KMS-11 (cell line): ENCODE data around the gene ZNF275.
"Not testable (repeated sequence)": the region's sequence is repeated elsewhere in the genome, so short reads cannot be mapped to it uniquely, and the experiment has no call there.

ENCODE experiments used
- H2AFZ ChIP-seq: fragments of 200-600 bp; sonication (generic); 2 replicates; pipeline ENCODE4 v1.6.1; 2016; ENCODE audit warnings: antibody characterized with exemption, mixed run types, low read depth
- H3K27ac ChIP-seq: fragments of 200-600 bp; sonication (generic); 2 replicates; pipeline ENCODE4 v1.6.1; 2016; ENCODE audit warnings: mild to moderate bottlenecking, mixed run types
- H3K27me3 ChIP-seq: fragments of 200-600 bp; sonication (generic); 2 replicates; pipeline ENCODE4 v1.6.1; 2017; ENCODE audit warnings: mild to moderate bottlenecking, low read depth, mixed run types, moderate library complexity; ENCODE audit not compliant: insufficient read depth
- H3K36me3 ChIP-seq: fragments of 200-600 bp; sonication (generic); 2 replicates; pipeline ENCODE4 v1.6.1; 2017; ENCODE audit warnings: mild to moderate bottlenecking, mixed run types; ENCODE audit not compliant: insufficient read depth
- H3K4me1 ChIP-seq: fragments of 200-600 bp; sonication (generic); 2 replicates; pipeline ENCODE4 v1.6.1; 2016; ENCODE audit warnings: mild to moderate bottlenecking, low read depth, mixed run types; ENCODE audit not compliant: poor library complexity, severe bottlenecking
- H3K4me2 ChIP-seq: fragments of 200-600 bp; sonication (generic); 2 replicates; pipeline ENCODE4 v1.7.0; 2016; ENCODE audit warnings: mild to moderate bottlenecking, mixed run types
- H3K4me3 ChIP-seq: fragments of 200-600 bp; sonication (generic); IDR thresholded peaks from 2 replicates; pipeline ENCODE4 v1.6.1; 2017; ENCODE audit warnings: low read depth, low read length, mixed read lengths; ENCODE audit not compliant: insufficient read depth
- H3K79me2 ChIP-seq: fragments of 200-600 bp; sonication (generic); 2 replicates; pipeline ENCODE4 v1.6.1; 2016; ENCODE audit warnings: low read depth, mixed run types; ENCODE audit not compliant: insufficient read depth
- H3K9ac ChIP-seq: fragments of 200-600 bp; sonication (generic); 2 replicates; pipeline ENCODE4 v1.6.1; 2016; ENCODE audit warnings: mild to moderate bottlenecking, mixed run types
- H4K20me1 ChIP-seq: fragments of 200-600 bp; sonication (generic); 2 replicates; pipeline ENCODE4 v1.6.1; 2016; ENCODE audit warnings: mild to moderate bottlenecking, mixed run types; ENCODE audit not compliant: insufficient read depth
- TF ChIP-seq, protein P1 (sequence below): fragments of 200-600 bp; sonication (generic); conservative IDR thresholded peaks from 2 replicates; pipeline ENCODE4 v1.6.1; 2017; ENCODE audit warnings: low read depth, mild to moderate bottlenecking, antibody characterized with exemption, low read length, moderate library complexity, mixed read lengths

Gene ZNF275, protein sequence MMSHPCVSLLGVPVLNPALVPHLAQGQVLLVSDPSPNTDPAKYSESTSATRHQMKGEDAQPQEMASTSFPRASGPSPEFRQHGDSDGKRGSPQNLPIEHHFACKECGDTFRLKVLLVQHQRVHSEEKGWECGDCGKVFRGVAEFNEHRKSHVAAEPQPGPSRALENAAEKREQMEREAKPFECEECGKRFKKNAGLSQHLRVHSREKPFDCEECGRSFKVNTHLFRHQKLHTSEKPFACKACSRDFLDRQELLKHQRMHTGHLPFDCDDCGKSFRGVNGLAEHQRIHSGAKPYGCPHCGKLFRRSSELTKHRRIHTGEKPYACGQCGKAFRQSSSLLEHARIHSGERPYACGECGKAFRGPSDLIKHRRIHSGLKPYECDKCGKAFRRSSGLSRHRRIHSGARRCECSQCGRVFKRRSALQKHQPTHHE

DNA sequence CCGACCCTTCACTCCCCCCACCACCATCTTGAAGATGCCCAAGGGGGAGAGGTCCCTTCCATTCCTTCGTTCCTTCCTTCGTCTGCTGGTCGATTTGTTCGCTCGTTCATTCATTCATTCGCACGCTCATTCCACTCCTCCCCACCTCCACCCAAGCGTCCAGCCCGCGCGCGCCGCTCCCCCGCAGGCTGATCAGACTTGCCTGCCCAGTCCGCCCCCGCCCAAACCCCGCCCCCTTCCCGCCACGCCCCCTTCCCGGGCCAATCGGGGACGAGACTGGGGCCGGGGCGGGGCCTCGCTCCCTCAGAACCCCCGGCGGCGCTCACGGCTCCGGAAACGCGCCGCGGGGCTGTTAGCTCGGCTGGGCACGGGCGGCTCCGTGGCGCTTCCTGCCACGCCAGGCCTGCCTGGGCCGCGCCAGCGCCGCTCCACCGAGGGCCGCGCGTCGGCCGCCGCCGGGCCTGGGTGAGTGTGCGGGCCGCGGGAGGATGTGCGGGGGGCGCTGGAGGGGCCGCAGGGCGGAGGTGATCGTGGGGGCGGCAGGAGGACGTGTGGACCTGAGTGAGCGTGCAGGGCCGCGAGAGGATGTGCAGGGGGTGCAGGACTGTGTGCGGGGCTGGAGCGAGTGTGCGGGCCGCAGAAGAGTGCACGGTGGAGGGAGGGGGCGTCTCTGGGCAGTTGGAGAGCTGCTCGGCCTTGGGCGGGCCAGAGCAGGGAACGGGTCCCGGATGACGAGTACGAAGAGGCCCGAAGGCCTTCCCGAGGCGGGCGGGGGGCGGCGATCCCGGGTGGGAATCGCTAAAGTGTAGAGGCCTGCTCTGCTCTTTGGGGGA is at the start of gene ZNF275:
TSS of gene ZNF275 (plus strand) at position 333 of the 833 bp plus-strand sequence. CDS start 2,527 bp downstream, outside the sequence.
- Histone ChIP-seq H3K27me3 (no peaks in the 10 kb centered on the region), H3K4me3 (no peak within 1 kb of the TSS)

DNA sequence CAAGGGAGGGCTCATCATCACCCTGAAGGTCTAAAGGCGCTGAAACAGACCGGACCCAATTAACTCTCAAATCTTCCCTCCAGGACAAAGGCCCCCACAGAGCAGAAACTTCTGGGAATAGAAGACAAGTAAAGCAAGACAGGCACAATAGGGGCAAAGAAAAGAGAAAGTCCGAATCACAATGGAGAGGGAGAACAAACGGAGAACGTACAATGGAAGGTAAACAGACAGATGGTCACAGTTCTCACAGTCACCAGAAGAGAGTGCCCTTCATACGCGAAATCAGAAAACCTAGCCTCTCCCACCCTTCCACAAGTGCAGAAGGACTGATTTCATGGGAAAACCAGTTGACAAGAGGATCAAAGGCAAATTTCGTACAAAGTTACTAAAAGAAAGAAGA is 48.3 kb upstream of the ZNF275 start:
- not testable (repeated sequence) for H3K9ac ChIP-seq, H3K79me2 ChIP-seq, H3K4me2 ChIP-seq, H3K4me3 ChIP-seq, H3K4me1 ChIP-seq, H3K36me3 ChIP-seq, H2AFZ ChIP-seq, H3K27me3 ChIP-seq, H4K20me1 ChIP-seq, H3K27ac ChIP-seq

More for the DNA sequence above, at the start of gene ZNF275:
- Histone ChIP-seq H3K4me1 (peaks cover 15% of the 10 kb centered on the region), H3K79me2 (no peaks in the 10 kb centered on the region), H3K4me2 (peak within 1 kb of the TSS; percentile 60), H4K20me1 (no peaks in the 10 kb centered on the region), H3K36me3 (no peaks in the 10 kb centered on the region), H3K9ac (peak within 1 kb of the TSS; percentile 70), H3K27ac (no peak within 1 kb of the TSS), H2AFZ (peak within 1 kb of the TSS; percentile 69)
- TF ChIP-seq, protein P1, sequence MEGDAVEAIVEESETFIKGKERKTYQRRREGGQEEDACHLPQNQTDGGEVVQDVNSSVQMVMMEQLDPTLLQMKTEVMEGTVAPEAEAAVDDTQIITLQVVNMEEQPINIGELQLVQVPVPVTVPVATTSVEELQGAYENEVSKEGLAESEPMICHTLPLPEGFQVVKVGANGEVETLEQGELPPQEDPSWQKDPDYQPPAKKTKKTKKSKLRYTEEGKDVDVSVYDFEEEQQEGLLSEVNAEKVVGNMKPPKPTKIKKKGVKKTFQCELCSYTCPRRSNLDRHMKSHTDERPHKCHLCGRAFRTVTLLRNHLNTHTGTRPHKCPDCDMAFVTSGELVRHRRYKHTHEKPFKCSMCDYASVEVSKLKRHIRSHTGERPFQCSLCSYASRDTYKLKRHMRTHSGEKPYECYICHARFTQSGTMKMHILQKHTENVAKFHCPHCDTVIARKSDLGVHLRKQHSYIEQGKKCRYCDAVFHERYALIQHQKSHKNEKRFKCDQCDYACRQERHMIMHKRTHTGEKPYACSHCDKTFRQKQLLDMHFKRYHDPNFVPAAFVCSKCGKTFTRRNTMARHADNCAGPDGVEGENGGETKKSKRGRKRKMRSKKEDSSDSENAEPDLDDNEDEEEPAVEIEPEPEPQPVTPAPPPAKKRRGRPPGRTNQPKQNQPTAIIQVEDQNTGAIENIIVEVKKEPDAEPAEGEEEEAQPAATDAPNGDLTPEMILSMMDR = no peak

DNA sequence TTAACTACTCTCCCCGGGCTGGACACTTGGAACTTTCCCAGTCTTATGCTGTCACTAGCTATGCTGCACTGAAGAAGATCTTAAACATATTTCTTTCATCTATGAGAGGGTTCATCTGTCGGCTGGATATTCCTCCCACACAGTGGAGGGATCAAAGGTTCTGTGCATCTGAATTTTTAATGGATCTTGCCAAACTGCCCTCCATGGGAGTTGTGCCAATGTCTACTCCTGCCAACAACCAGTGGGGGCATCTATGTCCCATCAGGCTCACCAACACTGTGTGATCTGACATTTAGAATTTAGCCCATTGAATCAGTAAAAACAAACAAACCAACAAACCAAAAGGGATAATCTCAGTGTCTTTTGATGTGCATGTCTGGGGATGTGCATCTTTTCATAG is 45.1 kb upstream of the ZNF275 start:
- H3K27me3 ChIP-seq, H3K36me3 ChIP-seq, H3K4me2 ChIP-seq, H3K79me2 ChIP-seq, H3K27ac ChIP-seq, H2AFZ ChIP-seq, H4K20me1 ChIP-seq, H3K9ac ChIP-seq, H3K4me3 ChIP-seq, H3K4me1 ChIP-seq: not testable (repeated sequence)

DNA sequence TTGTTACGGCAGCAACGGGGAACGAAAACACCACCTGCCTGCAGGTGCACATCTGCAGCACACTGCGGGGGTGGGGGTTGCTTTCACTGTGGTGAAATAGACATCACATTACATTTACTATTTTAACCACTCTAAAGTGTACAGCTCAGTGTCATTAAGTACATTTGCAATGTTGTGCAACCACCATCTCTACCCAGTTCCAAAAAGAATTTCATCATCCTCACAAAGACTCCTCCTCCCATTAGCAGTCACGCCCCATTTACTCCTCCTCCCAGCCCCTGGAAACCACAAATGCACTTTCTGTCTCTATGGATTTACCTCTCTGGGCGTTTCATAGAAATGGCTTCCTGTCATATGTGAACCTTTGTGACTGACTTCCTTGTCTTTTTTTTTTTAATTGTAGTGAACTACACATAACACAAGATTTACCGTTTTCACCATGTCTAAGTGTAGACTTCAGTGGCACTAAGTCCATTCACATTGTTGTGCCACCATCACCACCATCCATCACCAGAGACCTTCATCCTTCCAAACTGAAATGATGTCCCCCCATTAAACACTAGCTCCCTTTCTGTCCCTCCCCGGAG is 40.4 kb upstream of the ZNF275 start:
- H4K20me1 ChIP-seq, H3K4me1 ChIP-seq, H2AFZ ChIP-seq, H3K4me3 ChIP-seq, H3K9ac ChIP-seq, H3K27me3 ChIP-seq, H3K27ac ChIP-seq, H3K36me3 ChIP-seq, H3K4me2 ChIP-seq, H3K79me2 ChIP-seq: not testable (repeated sequence)

DNA sequence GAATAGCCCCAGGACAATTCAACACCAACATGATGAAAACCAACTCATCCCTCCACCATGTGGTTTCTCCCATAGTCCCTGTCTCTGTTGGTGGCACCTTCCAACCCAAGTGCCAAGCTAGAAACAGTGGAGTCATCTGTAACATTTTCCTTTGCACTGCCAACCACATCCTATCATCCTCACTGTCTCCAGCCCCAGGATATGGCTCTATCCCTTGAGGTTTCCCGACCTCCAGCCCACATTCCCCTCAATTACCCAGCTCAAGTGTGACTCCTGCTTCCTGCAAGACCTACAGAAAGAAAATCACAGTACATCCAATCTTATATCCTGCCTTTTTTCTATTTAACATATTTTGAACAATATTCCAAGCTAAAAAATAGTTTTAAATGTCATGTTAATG is 36.6 kb upstream of the ZNF275 start:
- no peak overlapping the region for H3K4me2 ChIP-seq
- no peaks in the 10 kb centered on the region for H3K36me3 ChIP-seq
- no peaks in the 10 kb centered on the region for H4K20me1 ChIP-seq
- no peak overlapping the region for H2AFZ ChIP-seq
- no peak overlapping the region for H3K4me3 ChIP-seq
- H3K27me3 ChIP-seq = no peaks in the 10 kb centered on the region
- TF ChIP-seq, protein P1 = no peak
- H3K9ac ChIP-seq = no peak overlapping the region
- H3K27ac ChIP-seq = no peak overlapping the region
- no peaks in the 10 kb centered on the region for H3K79me2 ChIP-seq
- peaks cover 4% of the 10 kb centered on the region for H3K4me1 ChIP-seq
